Activated CD4-positive, CD25-positive, alpha-beta regulatory T cell treated with anti-CD3 and anti-CD28 coated beads, Interleukin-2, amount 50 U/mL, for 16 hours (primary cell): ENCODE measurements around the gene NFE2L1.
"Not testable (repeated sequence)": the region's sequence is repeated elsewhere in the genome, so short reads cannot be mapped to it uniquely, and the experiment has no call there.

Experiments used
- DNase-seq: peaks from one replicate; pipeline ENCODE4 v3.0.0-alpha.2; 2020; ENCODE audit warnings: low read depth, low spot score

The NFE2L1 gene

DNA sequence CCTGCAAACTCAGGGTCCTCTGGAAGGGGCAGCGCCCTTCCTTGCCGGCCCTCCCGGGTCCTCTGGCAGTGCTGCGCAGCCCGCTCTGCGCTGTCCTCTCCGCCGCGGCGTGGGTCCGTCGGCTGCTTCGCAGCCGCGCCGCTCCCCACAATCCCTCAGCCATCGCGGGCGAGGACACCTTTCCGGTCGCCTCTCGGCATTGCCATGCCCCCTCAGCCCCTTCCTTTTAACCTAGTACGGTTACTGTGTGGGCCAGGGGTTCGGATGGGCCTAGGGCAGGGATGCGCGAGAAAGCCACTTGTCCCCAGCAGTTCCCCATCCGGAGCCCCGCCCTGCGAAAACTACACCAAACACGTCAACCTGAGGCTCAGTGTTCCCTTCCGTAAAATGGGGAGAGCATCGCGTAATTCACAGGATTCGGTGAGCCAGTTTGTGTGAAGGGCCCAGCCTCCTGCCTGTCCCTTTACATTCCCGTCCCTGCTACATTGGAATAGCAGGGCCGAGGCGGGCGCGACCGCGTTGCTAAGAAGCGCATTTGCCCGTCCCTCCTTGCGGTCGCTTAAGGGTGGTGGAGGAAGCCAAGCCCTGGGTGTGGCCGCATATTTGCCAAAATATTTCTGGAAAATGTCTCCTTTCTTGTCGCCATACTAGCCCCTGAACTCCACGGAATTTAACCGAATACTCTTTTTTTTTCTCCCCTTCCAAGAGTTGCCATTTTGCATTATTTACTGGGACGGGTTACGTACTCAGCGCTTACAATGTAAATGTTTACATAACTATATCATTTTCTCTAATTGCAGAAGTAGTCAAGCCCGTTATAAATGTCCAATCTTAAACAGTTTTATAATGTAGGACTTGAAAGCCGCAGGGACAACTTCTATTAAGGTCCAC is 23.8 kb upstream of the NFE2L1 start:
- DNase-seq: no peak

DNA sequence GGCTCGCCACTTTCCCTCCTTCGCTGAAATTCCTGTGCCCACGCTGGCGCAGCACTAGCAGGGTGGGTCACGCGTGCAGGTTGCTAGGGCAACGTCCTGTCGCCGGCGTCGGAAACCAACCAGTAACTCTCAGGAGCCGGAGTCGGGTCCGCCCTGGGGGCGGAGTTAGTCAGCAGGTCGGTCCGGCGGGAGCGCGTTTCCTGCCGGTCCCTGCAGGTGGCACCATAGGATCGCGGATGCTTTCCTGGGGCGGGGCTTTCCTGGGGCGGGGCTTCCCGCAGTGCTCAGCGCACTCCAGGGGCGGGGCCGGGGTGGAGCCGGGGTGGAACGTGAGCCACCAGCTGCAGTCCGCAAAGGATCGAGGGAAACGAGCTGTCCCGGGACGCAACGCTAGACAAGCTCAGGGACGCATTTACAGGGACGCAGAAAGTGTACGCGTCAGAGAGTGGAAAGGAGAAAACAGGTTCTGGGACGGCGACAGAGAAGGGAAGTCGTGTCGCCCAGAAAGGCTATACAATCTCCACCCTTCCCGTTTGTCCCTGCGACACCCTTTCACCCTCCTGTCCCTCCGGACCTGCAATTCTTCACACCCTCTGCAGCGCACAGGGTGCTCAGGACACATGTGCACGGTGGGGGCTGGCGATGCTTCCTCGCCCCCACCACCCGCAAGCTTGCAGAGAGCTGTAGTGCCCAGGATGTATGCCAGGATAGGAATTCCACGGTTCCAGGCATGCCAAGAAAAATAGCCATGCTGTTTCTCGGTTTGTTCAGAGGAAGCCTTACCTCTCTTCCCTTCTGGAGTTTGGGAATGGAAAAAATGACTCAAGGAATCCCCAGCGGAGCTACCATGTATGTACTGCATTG is 22.9 kb upstream of the NFE2L1 start:
- DNase-seq: peak; percentile 92

DNA sequence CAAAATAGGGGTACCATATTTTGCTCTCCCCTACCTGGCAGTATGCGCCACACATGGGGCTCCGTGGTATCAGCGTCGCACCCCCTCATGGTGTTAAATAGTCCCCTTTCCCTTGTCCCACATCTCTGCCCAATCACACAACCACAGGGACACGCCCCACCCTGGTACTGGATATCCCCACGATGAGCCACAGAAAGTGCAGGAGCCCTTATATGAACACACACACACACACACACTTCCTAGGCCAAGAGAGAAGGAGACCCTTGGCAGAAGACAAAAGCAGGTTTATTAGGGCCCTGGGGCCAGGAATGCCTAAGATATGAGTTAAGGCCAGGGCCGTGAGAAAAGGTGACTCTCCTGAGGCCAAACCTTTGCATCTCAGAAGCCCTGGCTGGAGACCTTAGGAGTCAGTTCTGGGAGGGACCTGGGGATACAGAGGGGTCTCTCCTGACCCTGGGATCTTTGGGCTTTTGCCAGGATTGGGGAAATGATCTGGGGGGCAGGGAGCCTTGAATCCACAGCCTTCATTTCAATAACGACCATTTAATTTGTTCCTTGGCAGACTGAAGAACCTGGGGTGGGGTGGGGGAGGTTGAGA is 22.2 kb upstream of the NFE2L1 start:
- no peak for DNase-seq

DNA sequence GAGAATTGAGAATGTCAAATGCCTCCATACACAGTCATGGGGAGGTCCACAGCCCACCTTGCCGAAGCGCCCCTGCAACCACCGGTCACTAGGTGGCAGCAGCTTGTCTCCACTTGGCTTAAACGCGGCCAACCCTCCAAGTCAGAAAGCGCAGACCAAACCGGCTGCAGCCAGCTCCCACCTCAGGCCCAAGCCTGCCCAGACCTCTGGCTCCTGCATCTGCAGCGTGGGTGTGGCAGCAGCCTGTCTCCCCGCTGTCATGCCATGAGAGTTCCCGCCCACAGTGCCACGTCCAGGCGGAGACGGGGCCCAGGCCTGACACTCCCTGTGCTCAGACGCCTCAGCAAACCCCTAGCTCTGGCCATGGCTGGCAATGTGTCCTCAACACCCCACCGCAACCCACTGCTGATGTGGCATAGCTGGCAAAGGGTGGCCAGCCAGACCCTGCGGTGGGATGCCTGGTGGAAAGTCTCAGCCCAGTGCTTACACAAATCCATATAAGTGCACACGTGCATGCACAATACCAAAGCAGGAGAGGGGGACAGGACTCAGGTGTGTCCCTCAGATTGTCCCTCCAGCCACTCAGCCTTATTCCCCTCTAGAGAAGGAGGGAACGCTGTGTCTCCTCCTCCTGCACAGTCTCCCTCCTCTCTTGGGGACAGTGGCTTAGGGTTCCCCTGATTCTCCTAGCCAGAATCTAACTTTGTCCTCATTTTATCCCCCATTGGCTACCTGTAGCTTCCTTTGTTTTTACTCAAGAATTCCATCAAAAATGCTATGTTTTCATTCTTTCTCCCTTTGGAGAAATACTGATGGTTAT is 21.4 kb upstream of the NFE2L1 start:
- DNase-seq: peak; percentile 40

DNA sequence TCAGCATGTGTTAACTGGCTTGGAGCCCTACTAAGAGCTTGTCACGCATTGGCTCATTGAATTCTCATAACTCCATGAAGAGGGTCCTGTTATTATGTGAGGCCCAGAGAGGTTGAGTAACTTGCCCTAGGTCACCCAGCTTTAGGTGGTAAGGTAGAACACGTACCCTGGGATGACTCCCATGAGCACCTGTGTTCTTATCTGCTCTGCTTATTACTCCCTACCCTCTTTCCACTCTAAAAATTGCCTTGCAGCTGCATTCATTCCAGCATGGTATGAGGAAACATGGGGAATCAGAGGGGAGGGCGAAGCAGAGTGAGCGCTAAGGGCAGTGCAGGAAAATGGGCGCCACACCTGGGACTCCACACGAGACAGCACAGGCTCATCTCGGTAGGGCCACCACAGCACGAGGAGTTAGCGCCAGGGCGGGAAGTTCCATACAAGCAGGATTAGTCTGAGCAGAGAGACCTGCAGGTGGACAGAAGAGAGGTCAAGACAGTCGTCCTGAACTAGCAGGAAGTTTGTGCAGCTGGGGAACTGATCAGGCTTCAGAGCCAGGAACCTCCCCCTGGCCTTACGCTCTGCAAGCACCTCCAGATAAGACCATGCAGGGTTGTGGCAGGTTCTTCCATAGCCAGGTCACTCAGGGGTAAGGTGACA is 20.7 kb upstream of the NFE2L1 start:
- DNase-seq: no peak

DNA sequence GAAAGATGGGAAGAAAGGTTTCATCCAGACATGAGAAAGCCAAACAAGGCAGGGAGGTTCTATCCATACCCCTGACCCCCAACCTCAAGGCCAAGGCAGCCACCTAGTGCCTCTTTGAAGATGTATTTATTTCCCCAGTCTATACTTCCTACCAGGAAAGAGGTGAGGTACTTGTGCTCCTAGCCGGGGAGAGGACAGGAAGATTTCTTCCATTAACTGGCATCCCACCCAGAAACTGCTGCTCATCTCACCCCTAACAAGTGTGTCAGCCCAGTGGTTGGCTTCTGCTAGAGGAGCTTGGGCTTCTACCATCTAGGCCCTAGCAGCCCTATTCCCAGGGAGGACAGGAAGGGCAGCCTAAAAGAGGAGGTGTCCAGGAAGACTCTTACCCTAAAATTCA is 19.4 kb upstream of the NFE2L1 start:
- no peak for DNase-seq

DNA sequence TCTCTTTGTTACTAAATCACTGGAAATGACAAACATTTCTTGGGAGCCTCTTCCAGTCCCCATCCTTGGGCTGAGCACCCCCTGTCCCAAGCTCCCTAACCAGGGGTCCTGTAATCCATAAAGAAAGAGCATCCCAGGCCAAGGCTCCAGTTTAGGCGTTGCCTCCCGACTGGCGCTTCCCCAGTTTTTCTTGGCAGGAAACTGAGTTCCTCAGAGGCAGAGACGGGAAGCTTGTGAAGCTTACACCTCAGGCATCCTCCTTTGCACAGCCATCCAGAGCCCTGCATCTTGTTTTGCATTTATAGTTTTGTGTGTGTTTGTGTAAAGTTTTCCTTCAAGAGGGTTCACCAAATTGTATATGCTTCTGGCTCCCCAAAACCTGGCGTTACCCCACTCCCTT is 17.6 kb upstream of the NFE2L1 start:
- no peak for DNase-seq

DNA sequence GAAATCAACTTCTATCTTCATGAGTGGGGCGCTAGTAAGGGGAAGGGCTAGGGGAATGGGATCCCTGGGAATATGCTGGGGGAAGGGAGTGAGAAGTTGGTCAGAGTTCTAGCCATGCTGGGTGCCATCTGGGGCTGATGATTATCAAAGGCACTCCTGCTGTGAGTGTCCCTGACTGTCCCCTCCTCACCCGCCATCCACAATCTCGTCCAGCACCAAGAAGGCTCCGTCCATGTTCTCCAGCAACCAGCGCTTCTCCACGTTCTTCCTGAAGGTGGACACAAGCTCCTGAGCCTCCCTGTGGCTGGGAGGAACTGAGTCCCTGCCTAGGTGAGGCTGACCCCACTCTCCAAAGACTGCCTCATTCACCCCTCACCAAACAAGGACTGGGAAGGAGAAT is 16.2 kb upstream of the NFE2L1 start:
- DNase-seq: no peak

- not testable (repeated sequence) for DNase-seq
Measured at GRCh38 chr17:48034734-48035133, 13.4 kb upstream of the NFE2L1 start.

DNA sequence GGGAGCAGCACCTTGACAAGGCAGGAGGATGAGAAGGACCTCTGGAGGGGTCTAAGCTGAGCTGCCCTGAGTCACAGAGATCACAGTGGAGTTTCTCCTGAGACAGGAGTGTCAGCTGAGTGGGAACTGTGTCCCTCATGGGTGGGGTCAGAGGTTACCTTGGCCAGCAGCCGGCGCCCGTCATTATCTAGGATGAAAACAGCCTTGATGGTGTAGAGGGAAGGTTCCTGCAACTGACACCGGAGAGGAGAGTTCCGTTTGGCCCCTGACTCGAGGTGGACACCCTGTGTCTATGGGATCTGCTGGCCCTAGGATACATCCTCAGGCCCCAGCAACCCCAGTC is 11.5 kb upstream of the NFE2L1 start:
- no peak for DNase-seq

DNA sequence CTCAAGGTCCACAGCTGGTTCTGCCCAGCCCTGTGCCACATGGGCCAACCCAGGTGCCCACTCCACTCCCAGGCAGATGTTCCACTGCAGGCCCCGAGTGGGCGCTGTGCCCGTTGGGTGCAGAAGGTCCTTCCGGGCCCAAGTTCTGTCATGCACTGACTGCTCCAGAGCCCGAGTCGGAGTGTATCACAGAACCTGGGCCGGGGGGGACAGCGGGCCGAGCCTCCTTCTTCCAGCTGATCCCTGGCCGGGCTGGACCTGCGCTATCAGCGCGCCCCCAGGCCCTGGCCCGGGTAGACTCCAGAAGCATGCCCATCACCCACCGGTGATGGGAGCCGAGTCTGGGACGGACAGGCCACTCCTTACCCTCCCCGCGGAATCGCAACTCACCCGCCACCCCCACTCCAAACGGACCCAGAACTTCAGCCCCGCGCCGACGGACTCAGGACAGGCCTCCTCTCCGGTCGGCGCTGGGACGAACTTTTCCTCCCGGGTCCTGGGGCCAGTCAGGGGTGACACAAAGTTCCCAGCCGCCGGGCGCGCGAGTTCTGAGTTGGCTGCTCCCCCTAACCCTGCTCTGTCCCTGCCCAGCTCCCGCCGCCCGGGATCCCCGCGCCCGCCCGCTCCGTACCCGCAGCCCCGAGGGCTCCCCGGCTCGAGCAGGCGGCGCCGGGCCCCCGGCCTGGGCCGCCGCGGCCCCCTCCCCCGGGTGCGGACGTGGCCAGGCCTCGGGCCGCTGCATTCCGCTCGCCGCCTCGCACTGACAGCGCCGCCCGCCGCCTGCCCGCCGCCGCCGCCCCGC is 10.9 kb upstream of the NFE2L1 start, which contains the start of gene COPZ2:
Gene COPZ2, minus strand, starts transcription at position 762 of the 802 bp plus-strand sequence. Its CDS starts 20 bp downstream, at position 742.
- no peak for DNase-seq

GRCh38 chr17:48037838-48038323 is 10.3 kb upstream of the NFE2L1 start:
- no peak for DNase-seq

- DNase-seq: no peak
Measured at GRCh38 chr17:48038687-48039086, 9.5 kb upstream of the NFE2L1 start.

- no peak for DNase-seq
Measured at GRCh38 chr17:48043176-48043575, 5.0 kb upstream of the NFE2L1 start.

DNA sequence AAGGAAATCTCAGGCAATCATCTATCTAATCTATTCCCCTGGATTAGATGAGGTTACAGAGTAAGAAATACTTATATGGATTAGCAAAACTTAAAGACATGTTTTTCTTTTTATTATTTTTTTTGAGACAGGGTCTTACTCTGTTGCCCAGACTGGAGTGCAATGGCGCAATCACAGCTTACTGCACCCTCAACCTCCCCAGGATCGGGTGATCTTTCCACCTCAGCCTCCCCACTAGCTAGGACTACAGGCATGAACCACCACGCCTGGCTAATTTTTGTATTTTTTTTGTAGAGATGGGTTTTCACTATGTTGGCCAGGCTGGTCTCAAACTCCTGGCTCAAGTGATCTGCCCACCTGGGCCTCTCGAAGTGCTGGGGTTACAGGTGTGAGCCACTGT is 3.3 kb upstream of the NFE2L1 start:
- no peak for DNase-seq

GRCh38 chr17:48045316-48046001 is 2.7 kb upstream of the NFE2L1 start:
- DNase-seq: no peak

GRCh38 chr17:48046296-48046695 is 1.9 kb upstream of the NFE2L1 start:
- DNase-seq: no peak

DNA sequence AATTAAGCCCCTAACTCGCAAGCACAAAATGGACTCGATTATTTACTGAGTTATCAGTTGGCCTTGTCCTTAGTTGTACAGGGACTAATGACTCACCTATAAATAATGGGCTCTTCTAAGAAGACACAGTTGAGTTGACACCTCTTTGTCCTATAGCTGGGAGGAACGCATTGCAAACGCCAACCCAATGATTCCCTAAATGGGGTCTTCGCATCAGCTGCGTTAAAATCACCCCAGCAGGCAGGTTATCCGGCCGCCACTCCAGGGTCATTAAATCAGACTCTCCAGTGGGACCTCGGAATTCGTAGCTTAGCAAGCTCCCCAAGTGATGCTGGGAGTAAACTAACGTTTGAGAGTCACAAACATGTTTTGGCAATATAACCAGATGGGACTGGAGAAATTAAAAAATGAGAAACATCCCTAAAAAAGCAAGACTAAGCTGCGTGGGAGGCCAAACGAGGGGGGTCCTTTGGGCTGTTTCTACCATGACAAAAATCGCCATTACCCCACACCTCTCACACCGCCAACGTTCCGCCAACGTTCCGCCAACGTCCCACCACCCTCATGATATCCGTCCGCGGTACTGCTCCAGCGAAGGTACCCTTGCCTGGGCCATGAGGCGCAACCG is 932 bp upstream of the NFE2L1 start:
- DNase-seq: no peak
